ENCODE data around the gene SPATA13.
A peak's percentile ranks its signal among the peaks of the same experiment; 100 is the strongest.
"Not testable (repeated sequence)": the region's sequence is repeated elsewhere in the genome, so short reads cannot be mapped to it uniquely, and the experiment has no call there.

Gene SPATA13

GRCh38 chr13:24160458-24161009 is at the start of gene SPATA13:
Gene SPATA13, plus strand, starts transcription at chr13:24160720. Its CDS starts 62,210 bp downstream, at chr13:24222930.
- peak; percentile 12 for DNase-seq

DNA sequence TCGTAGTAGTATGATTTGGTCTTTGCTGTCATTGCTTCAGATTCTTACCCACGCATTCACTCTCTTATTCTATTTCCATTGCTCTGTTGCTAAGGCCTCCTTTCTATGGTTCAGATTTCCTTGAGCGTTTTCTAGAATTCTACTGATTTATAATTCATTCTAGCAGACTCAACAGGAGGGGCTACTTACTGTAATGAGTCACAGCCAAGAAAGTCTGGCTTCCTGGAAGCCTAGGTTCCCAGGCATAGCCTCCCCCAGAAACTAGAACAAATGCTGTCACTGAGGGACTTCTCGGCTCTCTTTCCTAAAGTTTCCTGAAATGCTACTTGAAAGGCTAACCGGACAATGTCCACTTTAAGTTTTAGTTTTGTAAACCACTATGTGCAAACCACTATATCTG is 47.7 kb upstream of the SPATA13 start:
- no peak for DNase-seq

GRCh38 chr13:24115671-24116070 is 44.8 kb upstream of the SPATA13 start:
- no peak for DNase-seq

- no peak for DNase-seq
These were observed 44.4 kb upstream of the SPATA13 start for GRCh38 chr13:24116131-24116530.

- no peak for DNase-seq
These were observed 41.9 kb upstream of the SPATA13 start for GRCh38 chr13:24118576-24118975.

GRCh38 chr13:24119626-24120508 is 40.7 kb upstream of the SPATA13 start:
- no peak for DNase-seq

GRCh38 chr13:24122045-24122444 is 38.5 kb upstream of the SPATA13 start:
- not testable (repeated sequence) for DNase-seq

- DNase-seq: no peak
These were observed 38.0 kb upstream of the SPATA13 start for GRCh38 chr13:24122569-24122968.

DNA sequence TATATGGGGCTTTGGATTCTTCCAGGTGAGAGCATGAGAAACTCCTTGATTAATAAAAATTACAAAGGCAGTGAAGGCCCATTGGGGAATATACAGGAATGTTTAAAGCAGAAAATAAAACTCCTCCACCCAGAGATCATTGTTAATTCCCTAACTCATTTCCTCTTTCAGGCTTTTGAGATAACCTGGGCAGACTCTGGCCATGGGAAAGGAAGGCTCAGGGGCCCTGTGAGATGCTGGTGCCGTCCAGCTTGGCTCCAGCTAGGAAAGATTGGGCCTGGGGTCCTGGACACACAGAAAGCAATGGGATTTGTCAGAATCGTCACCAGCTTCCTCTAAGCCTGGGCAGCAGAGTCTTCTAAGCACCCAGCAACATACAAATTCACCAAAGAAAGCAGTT is 36.8 kb upstream of the SPATA13 start:
- no peak for DNase-seq

DNA sequence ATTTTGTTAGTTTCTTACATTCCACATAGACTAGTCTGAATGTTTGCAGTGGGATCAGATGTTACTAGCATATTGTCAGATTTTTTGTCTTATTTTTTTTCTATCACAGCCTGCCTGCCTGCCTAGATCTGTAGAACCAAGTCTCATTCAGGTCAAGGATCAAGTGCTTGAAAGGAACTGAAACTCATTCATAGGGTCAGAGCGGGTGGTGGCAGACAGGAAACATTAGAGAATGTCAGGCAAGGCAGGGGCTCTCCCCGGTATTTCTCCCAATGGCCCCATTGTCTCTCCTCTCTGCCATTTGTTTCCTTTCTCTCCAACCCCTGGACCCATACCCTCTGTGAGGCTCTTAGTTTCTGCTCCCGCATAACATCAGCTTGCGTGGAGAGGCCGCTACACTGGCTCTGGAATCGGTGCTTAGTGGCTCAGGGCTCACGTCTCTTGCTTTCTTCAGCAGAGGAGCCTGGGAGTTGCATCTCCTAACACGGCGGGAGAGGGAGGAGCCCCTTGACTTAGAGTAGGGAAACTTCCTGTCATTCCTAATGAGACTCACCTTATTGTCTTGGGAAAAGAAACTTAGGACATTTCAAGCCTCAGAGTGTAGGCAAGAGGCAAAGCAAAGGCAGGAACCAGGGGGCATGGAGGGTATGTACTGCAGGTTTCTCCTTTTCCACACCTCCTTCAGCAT is 35.6 kb upstream of the SPATA13 start:
- DNase-seq: no peak

DNA sequence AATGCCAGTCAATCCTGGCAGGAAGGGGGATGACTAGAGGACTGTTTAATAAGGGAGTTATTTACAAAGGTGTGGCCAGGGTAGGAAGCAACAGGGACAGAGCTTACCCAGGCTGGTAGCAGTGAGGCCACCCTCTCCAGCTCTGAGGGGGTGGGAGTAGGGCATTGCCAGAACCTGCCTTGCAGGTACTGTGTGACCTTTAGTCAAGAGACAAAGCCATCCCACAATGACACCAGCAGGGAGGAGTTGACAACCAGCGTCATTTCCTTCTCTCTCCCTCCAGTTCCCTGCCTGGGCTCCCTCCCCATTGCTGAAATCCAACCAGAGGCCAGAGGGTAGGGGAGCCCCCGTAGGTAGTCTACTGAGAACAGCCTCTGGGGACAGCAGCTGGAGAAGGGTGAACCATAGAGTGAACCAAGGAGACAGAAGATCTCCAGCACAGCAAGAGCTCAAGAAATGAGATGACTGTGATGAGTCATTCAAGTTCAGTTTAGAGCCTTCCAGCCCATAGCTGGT is 33.3 kb upstream of the SPATA13 start:
- no peak for DNase-seq

- DNase-seq: no peak
These were observed 32.4 kb upstream of the SPATA13 start for GRCh38 chr13:24128112-24128511.

- DNase-seq: no peak
These were observed 31.6 kb upstream of the SPATA13 start for GRCh38 chr13:24128962-24129361.

DNA sequence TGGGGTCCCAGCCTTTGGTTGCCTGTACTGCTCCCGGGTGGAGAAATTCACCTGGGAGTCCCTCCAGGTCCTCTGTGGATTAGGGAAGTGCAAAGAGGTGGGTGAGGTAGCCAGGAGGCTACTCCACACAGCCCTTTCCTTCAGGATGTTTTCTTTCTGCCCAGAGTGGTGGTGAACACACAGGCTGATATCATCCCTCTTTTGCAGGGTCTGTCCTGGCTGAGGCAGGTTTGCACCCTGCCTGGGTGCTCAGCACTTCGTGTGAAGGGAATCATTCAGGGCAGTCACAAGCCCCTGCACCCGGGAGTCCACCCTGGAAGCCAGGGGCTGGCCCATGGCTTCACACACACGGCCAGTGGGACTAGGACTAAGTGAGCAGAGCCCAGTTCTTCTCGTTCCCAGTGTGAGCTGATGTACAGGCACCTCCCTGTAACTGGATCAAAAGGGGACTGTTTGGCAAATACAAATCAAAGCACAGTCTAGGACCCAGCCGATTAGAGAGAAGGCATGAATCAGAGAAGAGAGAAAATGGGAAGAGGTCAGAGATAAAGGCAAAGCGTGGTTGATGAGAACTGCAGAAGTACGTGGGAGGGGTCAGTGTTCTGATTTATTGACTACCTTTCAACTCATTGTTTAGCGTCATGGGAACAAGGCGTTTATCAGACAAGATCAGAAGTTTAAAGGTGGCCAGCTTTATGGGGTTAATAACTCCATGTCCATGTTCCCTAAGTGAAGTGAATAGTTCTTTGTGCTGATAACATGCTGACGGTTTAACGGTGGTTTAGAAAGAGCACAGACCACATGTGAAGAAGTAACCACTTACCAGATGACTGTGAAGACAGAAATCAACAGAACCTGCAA is 30.4 kb upstream of the SPATA13 start:
- no peak for DNase-seq

DNA sequence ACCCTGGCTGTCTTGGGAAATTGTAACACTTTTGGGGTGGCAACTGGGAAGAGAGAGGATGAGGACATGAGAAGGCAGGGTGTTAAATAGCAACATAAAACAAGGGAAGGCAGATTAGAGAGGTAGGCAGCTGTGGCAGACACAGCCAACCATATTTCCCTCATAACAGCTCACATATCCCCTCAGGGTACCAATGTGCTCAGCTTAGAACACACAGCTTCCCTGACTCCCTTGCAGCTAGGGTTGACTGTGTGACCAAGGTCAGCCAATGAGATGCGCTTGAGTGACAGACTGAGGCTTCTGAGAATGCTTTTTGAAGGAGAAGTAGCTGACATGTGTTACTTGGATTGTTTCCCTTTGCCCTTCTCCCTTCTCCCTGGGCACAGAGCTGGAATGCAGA is 28.8 kb upstream of the SPATA13 start:
- DNase-seq: no peak

GRCh38 chr13:24133021-24133795 is 27.3 kb upstream of the SPATA13 start:
- no peak for DNase-seq

GRCh38 chr13:24134231-24134630 is 26.3 kb upstream of the SPATA13 start:
- DNase-seq: no peak

- no peak for DNase-seq
These were observed 25.8 kb upstream of the SPATA13 start for GRCh38 chr13:24134757-24135156.

- no peak for DNase-seq
These were observed 24.7 kb upstream of the SPATA13 start for GRCh38 chr13:24135674-24136300.

GRCh38 chr13:24138911-24139310 is 21.6 kb upstream of the SPATA13 start:
- DNase-seq: no peak

DNA sequence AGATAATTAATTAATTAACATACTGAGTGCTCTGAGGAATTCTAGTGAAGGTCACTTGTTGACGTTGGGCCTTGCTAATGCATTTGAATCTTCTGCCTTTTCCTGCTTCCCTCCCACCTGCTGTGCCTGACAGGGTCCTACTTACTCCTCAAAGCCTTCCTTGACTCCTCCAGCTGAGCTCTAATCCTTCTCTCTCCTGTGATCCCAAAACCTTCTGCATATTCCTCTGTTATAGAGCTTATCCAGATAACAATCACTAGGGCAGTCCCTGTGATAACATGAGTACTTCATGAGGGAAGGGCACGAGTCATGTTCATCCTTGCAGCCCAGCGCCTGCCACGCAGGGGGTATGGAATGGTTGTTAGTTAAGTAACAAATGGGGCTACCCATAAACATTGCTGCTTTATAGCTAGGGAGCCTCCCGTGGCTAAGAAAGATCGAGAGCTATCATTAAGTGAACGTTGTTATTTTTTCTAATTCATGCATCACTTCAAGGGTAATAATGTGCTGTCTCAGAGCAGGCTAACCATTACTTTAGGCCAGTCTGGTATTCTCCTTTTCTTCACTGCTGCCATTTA is 19.1 kb upstream of the SPATA13 start:
- DNase-seq: no peak

Measured in NCI-H1436 treated with DMSO at 0.1 percent for 48 hours (cell line).